ENCODE data around the gene CYB5RL.

GRCh38 chr1:54218883-54219687 is 19.3 kb upstream of the CYB5RL start:
- no peak for TF ChIP-seq SPI1 (IDR thresholded peaks at IDR 0.05; ENCODE audit: low read depth, low read length)
- no peak for TF ChIP-seq POLR2A (IDR thresholded peaks at IDR 0.05; ENCODE audit: low read depth, low read length)
- TF ChIP-seq POLR2AphosphoS5 (IDR thresholded peaks at IDR 0.05; ENCODE audit: low read depth, low read length): no peak
- TF ChIP-seq TAF1 (IDR thresholded peaks at IDR 0.05; ENCODE audit: low read depth, low read length): no peak

All from GM12891 (cell line).